ENCODE measurements around the gene PSMC6. TPM values are rescaled to one million over a fixed set of nuclear protein-coding genes. Genes with fewer than 3 reads are reported as not detected.

PSMC6 gene
- total and polyA plus RNA-seq, 2 of the 8 experiments (the other 6 are each of a cell fraction or from before 2014, with no cell fraction given) = 45.1 to 107 TPM

DNA sequence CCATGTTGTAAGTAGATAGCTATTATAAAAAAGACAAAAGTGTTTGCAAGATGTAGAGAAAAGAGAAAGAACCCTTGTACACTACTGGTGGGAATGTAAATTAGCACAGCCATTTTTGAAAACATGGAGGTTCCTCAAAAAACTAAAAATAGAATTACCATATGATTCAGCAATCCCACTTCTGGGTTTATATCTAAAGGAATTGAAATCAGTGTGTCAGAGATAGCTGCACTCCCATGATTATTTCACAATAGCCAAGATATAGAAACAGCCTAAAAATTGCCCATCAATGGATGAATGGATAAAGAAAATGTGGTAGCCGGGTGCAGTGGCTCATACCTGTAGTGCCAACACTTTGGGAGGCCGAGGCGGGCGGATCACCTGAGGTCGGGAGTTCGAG lies 9.2 kb downstream of the PSMC6 start:
- no peak overlapping the region for H3K4me3 ChIP-seq (ENCODE audit: extremely low read depth in 1 of 4, insufficient read depth in 2 of 4, low read depth in 3 of 4, low read length in 4 of 4)
- WGBS, 2 experiments (ENCODE audit: extremely low coverage in 1 of 2, insufficient coverage in 1 of 2, insufficient read length in 1 of 2, insufficient replicate concordance in 2 of 2, low coverage in 1 of 2, low lambda C conversion rate in 2 of 2, missing lambda C conversion rate in 1 of 2) = 90% methylated on average over 6 of the region's 6 CpGs; no CpG with 5 or more reads in 1 of the 2 experiments
- no peak overlapping the region for H3K56ac ChIP-seq (replicated peaks; ENCODE audit: insufficient read length, low read depth, low read length)
- H2AK5ac ChIP-seq (ENCODE audit: low read depth, low read length) = no peak overlapping the region
- no peak overlapping the region for H4K8ac ChIP-seq (ENCODE audit: extremely low read depth, insufficient read depth, low read length)
- no peak overlapping the region for H3K18ac ChIP-seq (ENCODE audit: extremely low read depth, low read length)
- no peak overlapping the region for H4K91ac ChIP-seq (replicated peaks; ENCODE audit: insufficient read length, low read length)
- peaks cover 6 to 88% (median 48%) of the 10 kb centered on the region in 4 experiments for H3K36me3 ChIP-seq (ENCODE audit: control insufficient read depth in 2 of 4, insufficient read depth in 4 of 4, low read length in 3 of 4)
- POLR2A ChIA-PET (ENCODE audit: partially characterized antibody) = interaction anchor here (3.2 kb wide), 1 partner anchor 12 kb away, joined by 12 read pairs; the partner anchor contains the start of gene STYX
- H3K14ac ChIP-seq (ENCODE audit: insufficient read length) = no peak overlapping the region
- no peak overlapping the region for H2BK5ac ChIP-seq (ENCODE audit: low read depth, low read length)
- no peak overlapping the region for H2BK15ac ChIP-seq (ENCODE audit: low read length)
- H3K27me3 ChIP-seq (replicated peaks in 1 of 4; ENCODE audit: control insufficient read depth in 3 of 4, extremely low read depth in 1 of 4, insufficient read depth in 3 of 4, low read length in 3 of 4) = no peaks in the 10 kb centered on the region
- H2BK20ac ChIP-seq (ENCODE audit: low read length) = no peak overlapping the region
- H3K4ac ChIP-seq (replicated peaks; ENCODE audit: insufficient read length, low read depth, low read length) = no peak overlapping the region
- no peak overlapping the region for H2BK120ac ChIP-seq (replicated peaks; ENCODE audit: low read depth, low read length)
- no peak overlapping the region for H3K27ac ChIP-seq (ENCODE audit: low read depth, low read length)
- no peak overlapping the region for H3K4me2 ChIP-seq (ENCODE audit: insufficient read depth in 1 of 2, low read depth in 2 of 2, low read length in 2 of 2)
- no peak overlapping the region for H3K23ac ChIP-seq (ENCODE audit: insufficient read length)
- H3K79me1 ChIP-seq (ENCODE audit: low read depth, low read length) = no peaks in the 10 kb centered on the region
- no peaks in the 10 kb centered on the region for H3K79me2 ChIP-seq (ENCODE audit: control insufficient read depth in 1 of 2, insufficient read depth in 2 of 2, low read length in 2 of 2)
- H2AFZ ChIP-seq (ENCODE audit: low read length) = no peak overlapping the region
- H4K5ac ChIP-seq (ENCODE audit: insufficient read length, low read depth, low read length) = no peak overlapping the region
- H3K9ac ChIP-seq (replicated peaks in 1 of 4; ENCODE audit: extremely low read depth in 1 of 4, low read depth in 3 of 4, low read length in 3 of 4) = no peak overlapping the region
- H2BK12ac ChIP-seq (ENCODE audit: low read depth, low read length) = no peak overlapping the region
- peaks cover 2 to 6% of the 10 kb centered on the region in 2 experiments for H4K20me1 ChIP-seq (replicated peaks in 1 of 2; ENCODE audit: control insufficient read depth in 1 of 2, insufficient read depth in 2 of 2, low read length in 2 of 2)
- CTCF ChIA-PET (ENCODE audit: partially characterized antibody) = interaction anchor here (0.6 to 1.1 kb wide), 2 partner anchors 9 to 312 kb away, joined by 3 read pairs; no protein-coding TSS in a partner anchor
- no peaks in the 10 kb centered on the region for H3K4me1 ChIP-seq (replicated peaks in 1 of 4; ENCODE audit: control insufficient read depth in 3 of 4, insufficient read depth in 4 of 4, low read length in 3 of 4)
- DNase-seq (ENCODE audit: low read depth in 1 of 2, low spot score in 2 of 2) = no peak
- no peak for FAIRE-seq
- H3K9me3 ChIP-seq (ENCODE audit: insufficient read depth in 2 of 2, low read depth in 1 of 2, low read length in 1 of 2) = no peaks in the 10 kb centered on the region
- H3K23me2 ChIP-seq (ENCODE audit: low read depth, low read length) = no peaks in the 10 kb centered on the region
- TF ChIP-seq, protein P1, sequence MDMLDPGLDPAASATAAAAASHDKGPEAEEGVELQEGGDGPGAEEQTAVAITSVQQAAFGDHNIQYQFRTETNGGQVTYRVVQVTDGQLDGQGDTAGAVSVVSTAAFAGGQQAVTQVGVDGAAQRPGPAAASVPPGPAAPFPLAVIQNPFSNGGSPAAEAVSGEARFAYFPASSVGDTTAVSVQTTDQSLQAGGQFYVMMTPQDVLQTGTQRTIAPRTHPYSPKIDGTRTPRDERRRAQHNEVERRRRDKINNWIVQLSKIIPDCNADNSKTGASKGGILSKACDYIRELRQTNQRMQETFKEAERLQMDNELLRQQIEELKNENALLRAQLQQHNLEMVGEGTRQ (IDR thresholded peaks at IDR 0.05; ENCODE audit: low read length) = no peak
- TF ChIP-seq EP300 (IDR thresholded peaks at IDR 0.05; ENCODE audit: borderline replicate concordance in 1 of 2, low read depth in 2 of 2, low read length in 2 of 2) (no peak), POU5F1 (IDR thresholded peaks at IDR 0.05; ENCODE audit: low read depth, low read length) (no peak), NANOG (IDR thresholded peaks at IDR 0.05; ENCODE audit: insufficient read depth, low read depth, low read length, poor library complexity, severe bottlenecking) (no peak), TAF7 (optimal IDR thresholded peaks at IDR 0.05; ENCODE audit: borderline replicate concordance, low read depth, low read length) (no peak), JUND (IDR thresholded peaks at IDR 0.05; ENCODE audit: low read length) (no peak), KDM1A (IDR thresholded peaks at IDR 0.05; ENCODE audit: borderline replicate concordance, low read length) (no peak), SIRT6 (IDR thresholded peaks at IDR 0.05; ENCODE audit: low read length) (no peak), CHD2 (IDR thresholded peaks at IDR 0.05; ENCODE audit: low read length) (no peak), RXRA (IDR thresholded peaks at IDR 0.05; ENCODE audit: insufficient read depth, low read depth, low read length) (no peak)
- TF ChIP-seq, protein P2, sequence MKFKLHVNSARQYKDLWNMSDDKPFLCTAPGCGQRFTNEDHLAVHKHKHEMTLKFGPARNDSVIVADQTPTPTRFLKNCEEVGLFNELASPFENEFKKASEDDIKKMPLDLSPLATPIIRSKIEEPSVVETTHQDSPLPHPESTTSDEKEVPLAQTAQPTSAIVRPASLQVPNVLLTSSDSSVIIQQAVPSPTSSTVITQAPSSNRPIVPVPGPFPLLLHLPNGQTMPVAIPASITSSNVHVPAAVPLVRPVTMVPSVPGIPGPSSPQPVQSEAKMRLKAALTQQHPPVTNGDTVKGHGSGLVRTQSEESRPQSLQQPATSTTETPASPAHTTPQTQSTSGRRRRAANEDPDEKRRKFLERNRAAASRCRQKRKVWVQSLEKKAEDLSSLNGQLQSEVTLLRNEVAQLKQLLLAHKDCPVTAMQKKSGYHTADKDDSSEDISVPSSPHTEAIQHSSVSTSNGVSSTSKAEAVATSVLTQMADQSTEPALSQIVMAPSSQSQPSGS (IDR thresholded peaks at IDR 0.05; ENCODE audit: low read length) = no peak

Data from H1 (cell line).